A673 (cell line): ENCODE data around the gene KLK11. TPM values are rescaled to one million over a fixed set of nuclear protein-coding genes. Genes with fewer than 3 reads are reported as not detected.

ENCODE experiments used
- BruUV-seq: library from RNA; stranded (reverse); fragments of 400-500 nt; replicated peaks from 2 replicates; lab custom pipeline; 2021; lab: Mats Ljungman, UMichigan
- CTCF ChIA-PET: fragments of 300-600 bp; sonication (Branson Sonifier 250); formaldehyde crosslinking; loops from one replicate; lab custom pipeline; 2022; ENCODE audit warnings: antibody characterized with exemption; lab: Charles Lee
- POLR2A ChIA-PET: fragments of 300-600 bp; sonication (Branson Sonifier 250); formaldehyde crosslinking; loops from one replicate; lab custom pipeline; 2022; ENCODE audit warnings: antibody characterized with exemption; ENCODE audit not compliant: low non-redundant PET; lab: Charles Lee
- DNase-seq: peaks from one replicate; pipeline ENCODE4 v3.0.0-alpha.2; 2015; ENCODE audit warnings: low spot score
- H3K27ac ChIP-seq: fragments of 200-600 bp; sonication (generic); 2 replicates; pipeline ENCODE4 v1.5.1; 2016; ENCODE audit warnings: mixed run types, low read depth, mild to moderate bottlenecking, mixed read lengths, antibody characterized with exemption, low read length; ENCODE audit not compliant: poor library complexity, severe bottlenecking
- H3K27me3 ChIP-seq: fragments of 200-600 bp; sonication (generic); replicated peaks from 2 replicates; pipeline ENCODE4 v1.6.1; 2017; ENCODE audit warnings: mixed run types, low read depth, mild to moderate bottlenecking, mixed read lengths, antibody characterized with exemption, low read length; ENCODE audit not compliant: insufficient read depth, poor library complexity
- H3K36me3 ChIP-seq: fragments of 200-600 bp; sonication (generic); 2 replicates; pipeline ENCODE4 v1.6.1; 2016; ENCODE audit warnings: mixed run types, mild to moderate bottlenecking, mixed read lengths, antibody characterized with exemption, low read length; ENCODE audit not compliant: insufficient read depth, poor library complexity, severe bottlenecking
- H3K4me1 ChIP-seq: fragments of 200-600 bp; sonication (generic); 2 replicates; pipeline ENCODE4 v1.6.1; 2017; ENCODE audit warnings: mixed run types, mild to moderate bottlenecking, mixed read lengths, antibody characterized with exemption, low read length; ENCODE audit not compliant: insufficient read depth, poor library complexity, severe bottlenecking
- H3K4me3 ChIP-seq: fragments of 200-600 bp; sonication (generic); 2 replicates; pipeline ENCODE4 v1.5.1; 2016; ENCODE audit warnings: low read depth, mixed run types, mild to moderate bottlenecking, mixed read lengths, low read length; ENCODE audit not compliant: poor library complexity, severe bottlenecking
- H3K9me3 ChIP-seq: fragments of 200-600 bp; sonication (generic); 2 replicates; pipeline ENCODE4 v1.6.1; 2016; ENCODE audit warnings: mixed run types, low read depth, mild to moderate bottlenecking, mixed read lengths, antibody characterized with exemption, low read length; ENCODE audit not compliant: poor library complexity, severe bottlenecking
- CTCF ChIP-seq: fragments of 300-800, 200-600 bp; sonication (generic); conservative IDR thresholded peaks from 2 replicates; pipeline ENCODE4 v1.5.1; 2017; ENCODE audit warnings: low read depth, mild to moderate bottlenecking, antibody characterized with exemption, low read length, moderate library complexity, mixed read lengths
- EZH2 ChIP-seq: fragments of 200-600 bp; sonication (generic); IDR thresholded peaks from 2 replicates; pipeline ENCODE4 v1.6.1; 2017; ENCODE audit warnings: borderline replicate concordance, low read depth, mild to moderate bottlenecking, mixed read lengths, antibody characterized with exemption, low read length; ENCODE audit not compliant: poor library complexity, severe bottlenecking
- intact Hi-C: fragments of 100-400 bp; cut with micrococcal nuclease; formaldehyde crosslinking; loops from one replicate; pipeline ENCODE4 v1.10.0; 2022; ENCODE audit not compliant: unreplicated experiment
- total RNA-seq: library from RNA; stranded (reverse); gene quantifications from 2 replicates; pipeline ENCODE4 v1.2.3, GENCODE V29; 2021

KLK11 gene
- total RNA-seq, 1 experiment from 2014 or later = not detected

- ChIA-PET POLR2A (no interaction called here), CTCF (no interaction called here)
- TF ChIP-seq EZH2 (no peak), CTCF (no peak)
- BruUV-seq = no TSS peak
- intact Hi-C loops = no loop called here
- H3K4me1 ChIP-seq = no peaks in the 10 kb centered on the region
- no peaks in the 10 kb centered on the region for H3K9me3 ChIP-seq
- no peak overlapping the region for H3K4me3 ChIP-seq
- H3K36me3 ChIP-seq = no peaks in the 10 kb centered on the region
- DNase-seq = no peak
- no peak overlapping the region for H3K27ac ChIP-seq
- H3K27me3 ChIP-seq = peaks cover 45% of the 10 kb centered on the region
Observed at GRCh38 chr19:51006406-51006805, 20.0 kb downstream of the KLK11 start.

GRCh38 chr19:51005248-51005647 is 21.2 kb downstream of the KLK11 start:
- Histone ChIP-seq H3K4me1 (no peaks in the 10 kb centered on the region), H3K9me3 (no peaks in the 10 kb centered on the region), H3K36me3 (no peaks in the 10 kb centered on the region), H3K4me3 (no peak overlapping the region), H3K27ac (no peak overlapping the region), H3K27me3 (peaks cover 40% of the 10 kb centered on the region)
- no peak for TF ChIP-seq CTCF
- TF ChIP-seq EZH2 = no peak
- ChIA-PET POLR2A (no interaction called here), CTCF (no interaction called here)
- no peak for DNase-seq
- intact Hi-C loops = no loop called here
- no TSS peak for BruUV-seq

- H3K4me1 ChIP-seq = no peaks in the 10 kb centered on the region
- no peaks in the 10 kb centered on the region for H3K36me3 ChIP-seq
- H3K9me3 ChIP-seq = no peaks in the 10 kb centered on the region
- BruUV-seq = no TSS peak
- no peak for TF ChIP-seq EZH2
- no peak for DNase-seq
- ChIA-PET CTCF (no interaction called here), POLR2A (no interaction called here)
- no peak overlapping the region for H3K4me3 ChIP-seq
- no peak overlapping the region for H3K27ac ChIP-seq
- H3K27me3 ChIP-seq = peaks cover 24% of the 10 kb centered on the region
- intact Hi-C loops = no loop called here
Observed at GRCh38 chr19:51003316-51003715, 23.1 kb downstream of the KLK11 start.

GRCh38 chr19:51002542-51003311 is 23.7 kb downstream of the KLK11 start:
- CTCF ChIA-PET = interaction anchor here (0.6 to 1.2 kb wide), 2 partner anchors 14 to 78 kb away, joined by 3 to 5 read pairs; no protein-coding TSS in a partner anchor
- H3K4me1 ChIP-seq = no peaks in the 10 kb centered on the region
- no peaks in the 10 kb centered on the region for H3K36me3 ChIP-seq
- no peak for TF ChIP-seq EZH2
- no peak for TF ChIP-seq CTCF
- no TSS peak for BruUV-seq
- POLR2A ChIA-PET = no interaction called here
- no peaks in the 10 kb centered on the region for H3K9me3 ChIP-seq
- H3K27me3 ChIP-seq = peaks cover 20% of the 10 kb centered on the region
- H3K4me3 ChIP-seq = no peak overlapping the region
- DNase-seq = peak; percentile 61
- intact Hi-C loops = no loop called here
- H3K27ac ChIP-seq = no peak overlapping the region
